Activated naive CD8-positive, alpha-beta T cell treated with anti-CD3 and anti-CD28 coated beads, Interleukin-2, amount 10 ng/mL, durations not matched to agents 7 days and 5 days (primary cell): ENCODE data around the gene RMND5A. TPM values are rescaled to one million over a fixed set of nuclear protein-coding genes. Genes with fewer than 3 reads are reported as not detected.
"Not testable (repeated sequence)": the region's sequence is repeated elsewhere in the genome, so short reads cannot be mapped to it uniquely, and the experiment has no call there.

Experiments used
- ATAC-seq: fragments of 150-1000 bp; cut with Tn5 transposase; one replicate; pipeline ENCODE4 v1.10.0; 2021; ENCODE audit warnings: low read depth, moderate library complexity
- POLR2A ChIA-PET: fragments of 350-600 bp; sonication (Branson Sonifier 250); formaldehyde crosslinking; loops from one replicate; lab custom pipeline; 2021; ENCODE audit warnings: antibody characterized with exemption; lab: Charles Lee
- DNase-seq: peaks from one replicate; pipeline ENCODE4 v3.0.0; 2021
- H3K27ac Mint-ChIP-seq: one replicate; pipeline ENCODE4 v1.8.0; 2022; ENCODE audit warnings: mild to moderate bottlenecking, mixed read lengths
- H3K27me3 Mint-ChIP-seq: one replicate; pipeline ENCODE4 v1.8.0; 2022; ENCODE audit warnings: mild to moderate bottlenecking, moderate library complexity, mixed read lengths
- H3K36me3 Mint-ChIP-seq: one replicate; pipeline ENCODE4 v1.8.0; 2021; ENCODE audit warnings: mild to moderate bottlenecking, mixed read lengths
- H3K4me1 Mint-ChIP-seq: one replicate; pipeline ENCODE4 v1.8.0; 2021; ENCODE audit warnings: mixed read lengths
- H3K4me3 Mint-ChIP-seq: one replicate; pipeline ENCODE4 v1.8.0; 2022; ENCODE audit warnings: mild to moderate bottlenecking, moderate library complexity, mixed read lengths
- H3K9me3 Mint-ChIP-seq: one replicate; pipeline ENCODE4 v1.8.0; 2021; ENCODE audit warnings: mixed read lengths
- total RNA-seq, 2 experiments: library from RNA; stranded (reverse); gene quantifications; one replicate each; pipeline ENCODE4 v1.2.3, GENCODE V29; 2021

Gene RMND5A
- total RNA-seq, 2 experiments from 2014 or later: 36.1 to 42.1 TPM

DNA sequence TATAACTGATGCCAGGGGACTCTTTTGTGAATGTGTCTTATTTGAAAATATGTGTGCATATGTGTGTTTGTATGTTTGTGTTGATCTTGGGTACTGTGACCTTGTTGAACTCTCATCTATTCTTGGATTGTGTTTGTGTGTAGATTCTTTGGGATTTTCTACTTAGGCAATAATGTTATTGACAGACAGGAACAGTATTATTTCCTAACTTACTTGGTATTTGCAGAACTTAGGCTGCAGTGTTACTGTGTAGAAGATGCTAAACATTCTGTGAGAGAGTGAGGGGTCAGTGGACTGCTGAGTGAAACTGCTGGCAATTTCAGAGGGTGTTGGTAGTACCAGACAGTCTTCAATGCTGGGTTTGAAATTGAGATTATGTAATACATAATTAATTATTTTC is 12.7 kb downstream of the RMND5A start:
- H3K9me3 Mint-ChIP-seq, POLR2A ChIA-PET, H3K4me1 Mint-ChIP-seq, ATAC-seq, H3K4me3 Mint-ChIP-seq, H3K27ac Mint-ChIP-seq, H3K36me3 Mint-ChIP-seq, H3K27me3 Mint-ChIP-seq, DNase-seq: not testable (repeated sequence)

DNA sequence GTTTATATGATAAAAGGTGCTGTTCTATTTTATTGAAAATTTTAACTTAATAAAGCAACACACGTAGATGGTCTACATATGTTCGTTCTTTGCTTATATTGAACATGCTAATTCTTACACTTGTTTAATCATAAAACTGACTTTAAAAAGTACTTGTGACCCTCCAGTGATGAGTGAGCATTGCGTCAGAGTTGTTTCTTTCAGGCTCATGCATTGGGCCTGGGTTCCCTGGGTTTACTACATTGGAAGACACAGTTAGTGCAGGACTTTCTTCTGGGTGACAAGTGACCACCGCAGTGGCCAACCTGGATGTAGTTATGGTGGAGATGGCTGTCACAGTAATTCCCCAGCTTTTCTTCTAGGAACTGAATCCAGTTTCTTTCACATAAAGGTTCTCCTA is 13.4 kb downstream of the RMND5A start:
- DNase-seq, H3K9me3 Mint-ChIP-seq, H3K27ac Mint-ChIP-seq, H3K27me3 Mint-ChIP-seq, H3K36me3 Mint-ChIP-seq, POLR2A ChIA-PET, H3K4me3 Mint-ChIP-seq, H3K4me1 Mint-ChIP-seq, ATAC-seq: not testable (repeated sequence)

DNA sequence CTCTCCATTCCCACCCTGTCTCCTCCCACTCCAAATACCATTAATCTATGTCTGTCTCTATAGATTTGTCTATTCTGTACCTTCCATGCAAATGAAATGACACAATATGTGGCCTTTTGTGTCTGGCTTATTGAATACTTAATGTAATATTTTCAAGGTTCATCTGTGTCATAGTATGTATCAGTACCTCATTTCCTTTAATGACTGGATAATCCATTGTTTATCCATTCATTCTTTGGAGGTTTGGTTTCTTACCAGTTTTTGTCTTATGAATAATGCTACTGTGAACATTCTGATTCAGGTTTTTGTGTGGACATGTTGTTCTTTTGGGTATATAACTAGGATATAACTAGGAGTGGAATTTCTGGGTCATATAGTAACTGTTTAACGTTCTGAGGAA is 14.8 kb downstream of the RMND5A start:
- H3K27me3 Mint-ChIP-seq, H3K27ac Mint-ChIP-seq, H3K36me3 Mint-ChIP-seq, H3K9me3 Mint-ChIP-seq, H3K4me1 Mint-ChIP-seq, DNase-seq, POLR2A ChIA-PET, H3K4me3 Mint-ChIP-seq, ATAC-seq: not testable (repeated sequence)

DNA sequence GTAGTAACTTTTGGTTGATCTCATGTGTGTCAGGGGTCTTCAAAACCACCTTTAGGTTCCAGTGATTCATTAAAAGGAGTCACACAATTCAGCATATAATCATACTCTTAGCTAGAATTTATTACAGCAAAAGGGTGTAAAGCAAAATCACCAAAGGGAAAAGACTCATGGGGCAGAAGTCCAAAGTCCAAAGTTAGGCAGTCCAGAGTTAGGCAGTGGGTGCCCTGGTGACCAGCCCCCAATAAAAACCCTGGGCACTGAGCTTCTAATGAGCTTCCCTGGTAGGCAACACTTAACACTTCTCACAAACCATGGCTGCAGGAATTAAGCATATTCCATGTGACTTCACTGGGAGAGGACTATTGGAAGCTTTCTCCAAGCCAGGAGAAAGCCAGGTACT is 19.4 kb downstream of the RMND5A start:
- POLR2A ChIA-PET, H3K4me3 Mint-ChIP-seq, DNase-seq, H3K27me3 Mint-ChIP-seq, H3K27ac Mint-ChIP-seq, H3K4me1 Mint-ChIP-seq, ATAC-seq, H3K9me3 Mint-ChIP-seq: not testable (repeated sequence)
- peaks cover 14% of the 10 kb centered on the region for H3K36me3 Mint-ChIP-seq

DNA sequence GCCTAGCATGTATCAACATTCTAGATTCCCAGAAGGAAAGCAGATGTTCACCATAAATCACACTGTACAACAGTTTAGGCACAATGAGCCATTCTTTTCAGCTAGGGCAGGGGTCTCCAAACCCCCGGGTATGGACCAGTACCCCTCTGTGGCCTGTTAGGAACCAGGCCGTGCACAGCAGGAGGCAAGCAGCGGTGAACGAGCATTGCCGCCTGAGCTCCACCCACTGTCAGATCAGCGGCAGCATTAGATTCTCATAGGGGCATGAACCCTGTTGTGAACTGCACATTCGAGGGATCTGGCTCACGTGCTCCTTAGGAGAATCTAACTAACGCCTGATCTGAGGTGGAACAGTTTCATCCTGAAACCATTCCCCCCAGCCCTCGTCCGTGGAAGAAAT is 19.8 kb downstream of the RMND5A start:
- peaks cover 14% of the 10 kb centered on the region for H3K36me3 Mint-ChIP-seq
- H3K27ac Mint-ChIP-seq, ATAC-seq, POLR2A ChIA-PET, H3K9me3 Mint-ChIP-seq, H3K27me3 Mint-ChIP-seq, H3K4me1 Mint-ChIP-seq, DNase-seq, H3K4me3 Mint-ChIP-seq: not testable (repeated sequence)

DNA sequence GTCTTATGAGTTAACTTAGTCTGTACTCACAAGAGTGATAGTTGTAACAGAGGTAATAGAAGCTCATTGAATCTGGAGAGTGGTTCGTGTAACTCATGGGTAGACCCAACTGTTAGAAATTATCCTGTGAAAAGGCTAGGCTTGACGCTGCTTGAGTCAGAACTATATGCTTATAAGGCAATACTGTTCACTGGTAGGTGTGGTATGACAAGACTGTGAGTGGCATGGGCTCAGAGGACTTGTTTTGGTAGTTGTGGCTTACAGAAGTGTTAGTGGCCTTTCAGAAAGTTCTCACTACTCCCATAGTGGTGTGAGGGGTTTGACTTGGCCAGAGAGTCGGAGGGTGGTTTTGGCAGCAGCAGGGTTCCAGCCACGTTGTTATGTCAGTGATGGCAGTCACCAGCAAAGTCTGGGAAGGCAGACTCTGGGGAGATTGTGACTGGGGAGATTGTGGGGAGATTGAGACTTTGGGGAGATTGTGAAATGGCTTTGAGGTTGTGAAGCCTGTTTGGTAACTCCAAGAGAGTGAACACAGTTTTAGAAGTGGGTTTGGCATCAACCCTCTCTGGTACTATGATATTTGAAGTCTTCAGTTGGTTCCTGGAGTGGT is 21.9 kb downstream of the RMND5A start:
- POLR2A ChIA-PET, H3K4me3 Mint-ChIP-seq, ATAC-seq, DNase-seq, H3K27me3 Mint-ChIP-seq, H3K9me3 Mint-ChIP-seq: not testable (repeated sequence)
- H3K27ac Mint-ChIP-seq: peak overlapping the region; percentile 46
- H3K4me1 Mint-ChIP-seq: peaks cover 12% of the 10 kb centered on the region
- H3K36me3 Mint-ChIP-seq: peaks cover 22% of the 10 kb centered on the region

DNA sequence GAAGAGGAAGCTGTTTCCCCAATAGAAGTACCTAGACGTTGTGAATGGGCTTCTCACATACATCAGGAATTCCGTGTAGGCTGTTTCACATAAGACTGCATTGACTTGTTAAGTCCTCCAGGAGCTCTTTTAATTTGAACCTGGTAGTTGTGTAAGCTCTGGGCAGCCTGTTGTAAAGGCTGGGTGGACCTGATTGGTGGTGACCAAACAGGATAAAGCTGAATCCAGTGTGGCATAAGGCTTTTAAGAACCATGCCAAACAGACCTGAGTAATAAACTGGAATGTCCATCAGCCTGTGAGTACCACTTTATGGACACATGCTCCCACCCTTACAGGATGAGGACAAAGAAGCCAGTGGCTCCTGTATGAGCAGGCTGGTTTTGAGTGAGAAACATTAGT is 24.1 kb downstream of the RMND5A start:
- Mint-ChIP-seq H3K4me3 (no peak overlapping the region), H3K36me3 (peaks cover 32% of the 10 kb centered on the region), H3K27ac (peak overlapping the region; percentile 30), H3K9me3 (no peaks in the 10 kb centered on the region), H3K27me3 (no peaks in the 10 kb centered on the region), H3K4me1 (peaks cover 18% of the 10 kb centered on the region)
- POLR2A ChIA-PET: interaction anchor here (0.7 kb wide), 1 partner anchor 13 kb away, joined by 3 read pairs; no protein-coding TSS in a partner anchor
- ATAC-seq (no peak), DNase-seq (no peak)

DNA sequence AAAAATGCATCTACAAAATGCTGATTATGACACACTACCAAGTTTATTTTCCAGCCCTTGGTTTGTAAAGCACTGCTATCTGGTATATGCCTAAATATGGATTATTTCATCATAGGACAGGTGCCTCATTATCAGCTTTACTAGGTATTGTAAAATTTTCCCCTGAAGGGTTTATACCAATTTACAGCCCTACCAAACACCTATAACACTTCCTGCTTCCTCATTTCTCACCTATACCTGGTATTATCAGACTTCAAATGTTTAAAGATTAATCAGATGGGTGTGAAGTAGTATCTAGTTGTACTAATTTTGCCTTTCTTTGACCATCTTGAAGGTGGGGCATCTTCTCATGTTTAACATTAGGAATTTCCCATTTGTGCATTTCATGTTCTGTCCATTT is 26.8 kb downstream of the RMND5A start:
- DNase-seq: no peak
- POLR2A ChIA-PET: no interaction called here
- peaks cover 57% of the 10 kb centered on the region for H3K36me3 Mint-ChIP-seq
- H3K27ac Mint-ChIP-seq: peak overlapping the region; percentile 14
- peaks cover 18% of the 10 kb centered on the region for H3K4me1 Mint-ChIP-seq
- peaks cover 10% of the 10 kb centered on the region for H3K9me3 Mint-ChIP-seq
- no peaks in the 10 kb centered on the region for H3K27me3 Mint-ChIP-seq
- no peak for ATAC-seq
- no peak overlapping the region for H3K4me3 Mint-ChIP-seq

DNA sequence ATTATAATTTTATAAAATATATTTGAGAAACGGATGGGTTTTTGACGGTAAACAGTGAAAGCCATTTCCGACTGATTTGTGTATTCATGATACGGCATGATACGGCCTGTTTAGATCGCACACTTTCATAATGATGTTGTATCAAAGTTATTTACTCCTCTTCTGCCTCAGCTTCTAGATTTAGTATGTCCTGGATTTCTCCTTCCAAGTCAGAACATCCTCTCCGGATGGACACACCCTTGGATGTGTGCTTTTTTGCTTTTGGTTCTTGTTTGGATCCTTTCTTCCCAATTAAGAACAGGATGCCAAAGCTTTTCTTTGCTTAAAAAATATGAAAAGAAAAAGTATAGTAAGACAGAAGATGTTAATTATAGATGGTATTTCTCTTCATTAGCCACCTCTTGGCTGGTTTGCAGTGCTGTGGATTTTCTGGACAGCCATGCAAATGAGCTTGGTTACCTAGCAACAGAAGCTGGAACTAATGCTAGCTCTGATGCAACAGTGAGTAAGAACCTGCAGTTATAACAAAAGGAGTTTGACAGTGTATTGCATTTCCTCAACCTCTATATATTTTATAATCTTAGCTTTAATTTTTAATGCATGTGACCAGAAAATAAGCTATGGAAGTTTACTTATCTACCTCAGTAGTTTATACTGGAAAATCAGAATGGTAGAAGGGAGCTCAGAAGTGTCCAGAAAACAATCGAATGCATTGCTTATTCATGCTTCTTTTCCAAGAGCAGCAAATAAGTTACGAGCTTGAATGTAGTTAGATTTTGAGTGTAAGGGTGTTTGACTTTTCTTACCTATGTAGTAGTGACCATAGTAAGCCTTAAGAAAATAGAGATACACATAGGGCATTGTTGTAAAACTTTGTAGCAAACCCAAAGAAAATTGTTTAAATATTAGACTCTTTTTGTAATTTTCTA is 27.9 kb downstream of the RMND5A start:
- DNase-seq: no peak
- Mint-ChIP-seq H3K27ac (no peak overlapping the region), H3K27me3 (no peaks in the 10 kb centered on the region), H3K4me3 (no peak overlapping the region), H3K9me3 (peaks cover 10% of the 10 kb centered on the region), H3K36me3 (peaks cover 63% of the 10 kb centered on the region), H3K4me1 (peaks cover 15% of the 10 kb centered on the region)
- POLR2A ChIA-PET: no interaction called here
- ATAC-seq: no peak

DNA sequence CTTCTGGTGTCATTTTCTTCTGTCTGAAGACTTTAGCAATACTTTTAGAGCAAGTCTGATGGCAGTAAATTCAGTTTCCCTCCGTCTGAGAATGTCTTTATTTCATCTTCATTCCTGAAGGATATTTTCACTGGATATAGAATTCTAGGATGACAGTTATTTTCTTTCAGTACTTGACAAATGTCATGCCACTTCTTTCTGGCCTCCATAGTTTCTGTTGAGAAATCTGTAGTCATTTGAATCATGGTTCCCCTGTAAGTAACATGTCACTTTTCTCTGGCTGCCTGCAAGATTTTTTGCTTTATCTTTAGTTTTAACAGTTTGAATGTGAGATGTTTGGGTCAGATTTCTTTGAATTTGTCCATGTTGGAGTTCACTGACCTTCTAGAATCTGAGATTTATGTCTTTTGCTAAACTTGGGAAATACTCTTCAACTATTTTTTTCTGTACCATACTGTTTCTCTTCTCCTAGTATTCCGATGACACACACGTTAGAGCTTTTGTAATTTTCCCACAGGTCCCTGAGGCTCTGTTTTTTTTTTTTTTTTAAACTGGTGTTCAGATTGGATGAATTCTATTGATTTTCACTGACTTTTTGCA is 30.2 kb downstream of the RMND5A start:
- Mint-ChIP-seq H3K36me3 (peaks cover 61% of the 10 kb centered on the region), H3K4me1 (peaks cover 12% of the 10 kb centered on the region), H3K9me3 (peaks cover 10% of the 10 kb centered on the region), H3K27ac (no peak overlapping the region), H3K27me3 (no peaks in the 10 kb centered on the region), H3K4me3 (no peak overlapping the region)
- POLR2A ChIA-PET: no interaction called here
- ATAC-seq (no peak), DNase-seq (no peak)

DNA sequence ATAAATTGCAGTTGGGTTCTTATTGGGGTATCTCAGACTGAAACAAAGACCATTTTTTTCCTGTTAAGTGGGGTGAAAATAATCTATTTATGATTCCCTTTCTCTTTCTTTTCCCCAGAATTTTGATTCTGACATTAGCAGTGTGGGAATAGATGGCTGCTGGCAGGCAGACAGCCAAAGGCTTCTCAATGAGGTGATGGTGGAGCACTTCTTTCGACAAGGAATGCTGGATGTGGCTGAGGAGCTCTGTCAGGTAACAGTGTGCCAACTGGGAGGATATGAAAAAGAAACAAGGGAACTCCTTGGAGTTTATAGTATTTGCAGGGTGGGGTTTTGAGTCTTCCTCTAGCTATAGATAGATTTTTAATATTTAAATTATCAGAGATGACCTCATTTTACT is 31.7 kb downstream of the RMND5A start:
- POLR2A ChIA-PET: no interaction called here
- peaks cover 7% of the 10 kb centered on the region for H3K4me1 Mint-ChIP-seq
- ATAC-seq (no peak), DNase-seq (no peak)
- H3K27ac Mint-ChIP-seq: no peak overlapping the region
- no peaks in the 10 kb centered on the region for H3K27me3 Mint-ChIP-seq
- H3K9me3 Mint-ChIP-seq: peaks cover 10% of the 10 kb centered on the region
- no peak overlapping the region for H3K4me3 Mint-ChIP-seq
- peaks cover 64% of the 10 kb centered on the region for H3K36me3 Mint-ChIP-seq

DNA sequence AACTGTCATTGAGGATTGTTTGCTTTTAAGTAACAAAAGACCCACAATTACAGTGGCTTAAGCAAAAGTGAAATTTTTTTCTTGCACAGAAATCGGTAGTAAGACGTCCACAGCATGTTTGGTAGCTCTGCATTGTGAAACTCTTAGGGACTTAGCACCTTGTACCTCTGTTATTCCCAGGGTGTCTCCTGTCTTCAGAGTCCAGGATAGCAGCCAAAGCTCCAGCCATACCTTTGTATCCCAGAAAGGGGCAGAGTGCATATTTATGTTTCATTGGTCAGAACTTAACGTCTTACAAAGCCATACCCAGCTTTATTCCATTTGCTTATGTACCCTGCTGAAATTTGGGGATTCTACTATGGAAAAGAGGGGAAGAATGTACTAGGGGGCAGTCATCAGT is 32.8 kb downstream of the RMND5A start:
- Mint-ChIP-seq H3K4me1 (peaks cover 3% of the 10 kb centered on the region), H3K27me3 (no peaks in the 10 kb centered on the region), H3K36me3 (peaks cover 61% of the 10 kb centered on the region), H3K27ac (no peak overlapping the region), H3K9me3 (peaks cover 10% of the 10 kb centered on the region), H3K4me3 (no peak overlapping the region)
- POLR2A ChIA-PET: interaction anchor here (0.6 kb wide), 1 partner anchor 9 kb away, joined by 3 read pairs; no protein-coding TSS in a partner anchor
- DNase-seq (no peak), ATAC-seq (no peak)

DNA sequence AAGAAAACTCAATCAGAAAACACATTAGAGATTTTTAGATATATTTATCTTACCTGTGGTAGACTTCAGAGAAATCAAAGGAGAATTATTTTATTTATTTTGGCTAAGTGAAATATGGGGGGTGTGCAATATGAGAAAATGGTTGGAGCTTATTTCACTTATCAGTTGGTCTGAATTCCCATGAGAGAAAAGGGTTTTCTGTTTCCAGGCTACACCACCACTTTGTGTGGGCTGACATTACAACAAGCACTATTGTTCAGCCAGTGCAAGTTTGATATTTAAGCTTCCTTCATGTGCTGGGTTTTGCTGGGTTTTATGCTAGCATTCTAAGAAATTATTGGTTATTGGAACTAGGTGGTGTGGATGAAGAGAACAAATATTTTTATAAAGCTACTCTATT is 33.5 kb downstream of the RMND5A start:
- H3K9me3 Mint-ChIP-seq: peaks cover 10% of the 10 kb centered on the region
- H3K4me1 Mint-ChIP-seq: peaks cover 5% of the 10 kb centered on the region
- no peak overlapping the region for H3K27ac Mint-ChIP-seq

More for the DNA sequence above, 33.5 kb downstream of the RMND5A start:
- H3K4me3 Mint-ChIP-seq: no peak overlapping the region
- no peak for ATAC-seq
- DNase-seq: no peak
- H3K36me3 Mint-ChIP-seq: peaks cover 61% of the 10 kb centered on the region
- H3K27me3 Mint-ChIP-seq: no peaks in the 10 kb centered on the region
- POLR2A ChIA-PET: interaction anchor here (0.6 kb wide), 1 partner anchor 10 kb away, joined by 3 read pairs; no protein-coding TSS in a partner anchor
